ENCODE measurements around the gene CELF5.

- TF ChIP-seq POLR2AphosphoS5 (IDR thresholded peaks at IDR 0.05; ENCODE audit: low read depth, low read length) = no peak
- no peak for TF ChIP-seq CTCF (IDR thresholded peaks at IDR 0.05)
- TF ChIP-seq REST (IDR thresholded peaks at IDR 0.05; ENCODE audit: insufficient read depth in 1 of 2, low read depth in 2 of 2, low read length in 1 of 2) = no peak
These were observed 20.4 kb upstream of the CELF5 start for GRCh38 chr19:3203805-3204645.
